T47D (cell line): ENCODE results near the gene PLEKHB2.
"Not testable (repeated sequence)": the region's sequence is repeated elsewhere in the genome, so short reads cannot be mapped to it uniquely, and the experiment has no call there.

Experiments
- DNase-seq, 2 experiments: peaks; one replicate each; pipeline versions ENCODE4 v3.0.0 to v3.0.0-alpha.2; 2011 to 2012; ENCODE audit warnings: low read depth in 1 of 2, low spot score in 1 of 2
- JUND ChIP-seq: IDR thresholded peaks from 2 replicates; pipeline ENCODE4 v1.6.1; 2012; ENCODE audit warnings: low read depth
- in situ Hi-C: cut with HindIII; loops from 2 replicates; pipeline ENCODE4 v1.10.0; 2016; ENCODE audit warnings: low sequenced_read_pairs, low pct_unique_long_range_greater_than_20kb

PLEKHB2 gene

DNA sequence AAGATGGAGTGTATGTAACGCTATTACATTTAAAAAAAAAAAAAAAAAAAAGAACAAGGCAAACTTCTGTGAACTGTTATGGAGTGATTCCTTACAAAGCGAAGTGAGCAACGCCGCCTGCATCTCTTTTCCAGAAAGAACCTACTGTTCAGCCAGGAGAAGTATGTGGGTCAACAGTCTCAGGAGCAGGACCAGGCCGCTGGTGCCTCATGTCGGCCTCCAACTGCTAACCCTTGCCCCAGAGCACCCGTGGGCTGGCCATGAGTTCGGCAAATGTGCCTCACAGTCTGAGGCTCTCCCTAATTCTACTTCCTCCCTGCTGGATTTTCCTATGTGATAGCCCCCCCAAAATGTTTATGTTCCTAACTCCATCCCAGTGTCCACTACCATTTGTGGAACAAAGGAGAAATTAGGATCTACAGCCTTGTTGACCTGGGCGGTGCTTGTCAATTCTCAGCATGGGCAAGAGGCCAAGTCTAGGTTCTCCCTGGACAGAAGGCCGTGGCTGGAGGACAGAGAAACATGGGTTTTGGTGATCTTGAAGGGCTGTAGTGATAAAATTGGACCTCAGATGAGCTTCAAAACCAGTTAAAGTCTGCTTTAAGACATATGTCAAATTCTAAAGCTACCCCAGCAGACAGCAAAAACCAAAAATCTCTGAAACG lies 27.8 kb upstream of the PLEKHB2 start:
- in situ Hi-C loops: no loop called here
- TF ChIP-seq JUND: no peak
- no peak for DNase-seq

DNA sequence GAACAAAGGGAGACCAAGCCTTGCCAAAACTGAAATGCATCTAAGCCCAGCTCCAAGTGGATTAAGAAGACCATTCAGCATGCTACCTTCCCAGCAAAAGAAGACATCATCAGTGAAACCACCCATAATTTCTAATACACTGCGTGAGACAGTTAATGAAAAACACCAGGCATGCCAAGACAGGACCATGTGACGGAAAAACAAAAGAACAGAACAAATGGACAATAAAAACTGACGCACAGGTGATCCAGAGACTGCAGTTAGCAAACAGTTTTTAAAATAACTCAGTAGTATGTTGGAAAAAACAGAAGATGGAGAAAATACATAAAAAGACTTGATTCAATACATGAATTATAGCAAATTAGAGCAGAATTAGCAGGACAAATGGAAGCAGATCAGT lies 27.2 kb upstream of the PLEKHB2 start:
- DNase-seq: no peak
- in situ Hi-C loops: no loop called here
- no peak for TF ChIP-seq JUND

DNA sequence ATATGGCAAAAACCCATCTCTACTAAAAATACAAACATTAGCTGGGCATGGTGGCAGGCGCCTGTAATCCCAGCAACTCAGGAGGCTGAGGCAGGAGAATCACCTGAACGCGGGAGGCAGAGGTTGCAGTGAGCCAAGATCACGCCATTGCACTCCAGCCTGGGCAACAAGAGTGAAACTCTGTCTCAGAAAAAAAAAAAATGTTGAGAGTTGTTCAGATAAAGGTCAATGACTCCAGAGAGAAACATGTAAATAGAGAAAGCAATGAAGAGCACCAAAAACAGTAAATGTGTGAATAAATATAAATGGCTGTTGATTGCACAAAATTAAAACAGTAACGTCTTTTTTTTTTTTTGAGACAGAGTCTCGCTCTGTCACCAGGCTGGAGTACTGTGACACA lies 25.2 kb upstream of the PLEKHB2 start:
- in situ Hi-C loops, DNase-seq: not testable (repeated sequence)

DNA sequence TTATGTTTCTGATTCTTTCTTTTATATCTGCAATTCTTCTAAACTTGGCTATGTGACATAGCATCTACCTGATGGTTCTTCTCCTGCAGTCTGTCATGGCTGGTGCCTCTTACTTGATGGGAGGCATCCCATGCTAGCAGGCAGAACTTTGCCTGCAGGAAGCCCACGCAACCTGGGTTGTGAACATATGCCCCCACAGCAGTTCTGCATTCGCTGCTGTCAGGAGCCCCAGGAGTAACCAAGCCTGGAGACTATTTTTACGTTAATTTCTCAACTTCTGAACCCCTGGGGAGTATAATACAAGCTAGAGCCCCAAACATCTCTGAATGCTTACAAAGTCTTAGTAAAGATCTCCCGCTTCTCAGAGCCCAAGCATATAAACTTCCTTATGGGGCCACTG lies 23.9 kb upstream of the PLEKHB2 start:
- in situ Hi-C loops: no loop called here
- TF ChIP-seq JUND: no peak
- DNase-seq: no peak

DNA sequence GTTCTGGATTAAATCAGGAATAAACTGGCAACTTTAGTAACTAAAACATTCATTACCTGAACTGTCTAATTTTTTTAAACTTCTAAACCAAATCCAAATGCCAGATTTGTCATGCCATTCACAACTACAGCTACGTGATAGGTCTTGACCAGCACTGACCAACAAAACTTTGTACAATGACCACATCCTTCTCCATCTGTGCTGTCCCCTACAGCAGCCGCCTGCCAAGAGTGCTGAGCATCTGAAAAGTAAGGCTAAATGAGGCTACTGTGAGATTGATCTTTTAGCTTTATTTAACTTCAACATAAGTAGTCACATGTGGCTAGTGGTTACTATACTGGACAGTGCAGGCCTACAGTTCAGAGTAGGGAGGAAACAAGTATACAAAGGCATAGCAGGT lies 19.5 kb upstream of the PLEKHB2 start:
- DNase-seq: no peak
- in situ Hi-C loops: no loop called here
- no peak for TF ChIP-seq JUND

DNA sequence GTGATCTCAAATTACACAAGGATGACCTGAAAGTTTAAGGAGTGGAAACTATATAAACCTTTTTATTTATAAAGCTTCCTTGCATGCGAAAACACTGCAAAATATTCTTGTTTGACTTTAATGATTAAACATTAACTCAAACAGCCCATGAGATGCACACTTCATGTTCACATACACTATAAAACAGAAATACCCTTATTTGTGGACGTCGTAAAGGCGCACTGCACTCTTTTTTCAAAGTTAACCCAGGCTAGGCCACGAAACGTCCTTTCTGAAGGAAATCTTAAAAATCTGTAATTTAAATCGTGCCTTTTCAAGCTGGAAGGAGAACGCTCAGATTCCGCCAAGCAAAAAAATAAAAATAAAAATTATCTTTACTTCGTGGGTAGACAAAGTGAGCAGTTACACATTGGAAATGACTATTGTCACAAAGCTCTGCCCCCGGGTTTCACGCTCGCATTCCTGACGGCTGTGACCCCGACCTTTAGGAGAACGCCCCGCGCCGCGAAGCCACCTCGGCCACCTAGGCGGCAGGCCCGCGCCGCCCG lies 12.6 kb upstream of the PLEKHB2 start:
- no peak for TF ChIP-seq JUND
- DNase-seq: no peak
- in situ Hi-C loops: no loop called here

DNA sequence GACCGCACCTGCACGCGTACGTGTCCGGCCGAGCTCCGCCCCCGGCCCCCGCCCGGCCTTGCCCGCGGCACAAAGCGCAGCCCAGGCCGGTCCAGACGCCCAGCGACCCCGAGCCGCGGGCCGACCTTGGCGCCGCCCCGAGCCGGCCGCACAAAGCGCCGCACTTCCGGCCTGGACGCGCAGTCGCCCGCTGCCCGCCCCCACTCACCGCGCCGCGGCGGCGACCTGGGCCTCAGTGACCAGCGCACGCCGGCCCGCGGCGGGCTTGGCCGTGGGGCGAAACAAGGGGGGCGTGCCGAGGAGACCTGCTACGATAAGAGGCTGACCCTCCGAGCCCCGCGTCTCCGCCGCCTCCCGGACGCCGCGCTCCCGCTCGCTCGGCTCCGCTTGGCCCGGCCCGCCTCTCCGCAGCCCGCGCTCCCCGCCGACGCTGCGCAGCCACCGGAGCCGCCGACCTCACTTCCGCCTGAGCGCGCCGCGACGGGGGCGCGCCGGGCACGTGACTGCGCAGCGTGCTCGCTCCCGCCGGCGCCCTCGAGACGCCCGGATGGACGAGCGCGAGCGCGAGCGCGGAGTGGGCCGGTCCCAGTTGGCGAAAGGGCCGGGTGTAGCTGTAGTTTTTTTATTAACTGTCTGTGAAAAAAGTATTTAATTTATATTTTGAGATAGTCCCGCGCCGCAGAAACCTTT lies 12.0 kb upstream of the PLEKHB2 start, which contains the start of gene FAM168B:
Gene FAM168B, minus strand, starts transcription at position 455 of the 690 bp plus-strand sequence. CDS start 10,814 bp downstream, outside the sequence.
- in situ Hi-C loops: no loop called here

DNA sequence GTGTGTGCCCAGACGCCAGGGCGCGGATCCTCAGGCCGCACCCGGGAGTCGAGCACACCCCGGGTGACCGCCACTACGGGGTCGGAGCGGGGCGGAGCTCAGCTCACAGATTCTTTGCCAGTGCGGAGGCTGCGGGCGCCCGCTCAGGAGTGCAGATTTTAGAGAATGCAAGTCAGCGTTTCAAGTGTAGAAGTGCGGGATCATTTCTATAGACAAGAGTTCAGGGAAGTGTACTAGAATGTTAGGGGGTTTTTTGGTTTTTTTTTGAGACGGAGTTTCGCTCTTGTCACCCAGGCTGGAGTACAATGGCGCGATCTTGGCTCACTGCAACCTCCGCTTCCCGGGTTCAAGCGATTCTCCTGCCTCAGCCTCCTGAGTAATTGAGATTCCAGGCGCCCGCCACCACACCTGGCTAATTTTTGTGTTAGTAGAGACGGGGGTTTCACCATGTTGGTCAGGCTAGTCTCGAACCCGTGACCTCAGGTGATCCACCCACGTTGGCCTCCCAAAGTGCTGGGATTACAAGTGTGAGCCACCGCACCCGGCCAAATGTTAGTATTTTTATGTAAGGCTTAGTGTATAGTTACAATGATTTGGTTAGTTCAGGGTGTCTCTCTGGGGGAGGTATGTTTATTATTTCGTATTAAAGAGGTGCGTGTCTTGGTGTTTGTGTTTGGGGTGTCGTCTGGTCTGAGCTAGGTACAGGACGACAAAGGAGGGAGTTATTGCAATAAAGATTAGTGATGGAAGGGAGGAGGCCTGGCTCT lies 11.3 kb upstream of the PLEKHB2 start:
- TF ChIP-seq JUND: no peak
- in situ Hi-C loops: no loop called here
- DNase-seq: peak in 1 of 2 experiments; percentile 15

More for the DNA sequence above, 12.0 kb upstream of the PLEKHB2 start, which contains the start of gene FAM168B:
- DNase-seq: peak; percentile 76 to 92
- TF ChIP-seq JUND: no peak

DNA sequence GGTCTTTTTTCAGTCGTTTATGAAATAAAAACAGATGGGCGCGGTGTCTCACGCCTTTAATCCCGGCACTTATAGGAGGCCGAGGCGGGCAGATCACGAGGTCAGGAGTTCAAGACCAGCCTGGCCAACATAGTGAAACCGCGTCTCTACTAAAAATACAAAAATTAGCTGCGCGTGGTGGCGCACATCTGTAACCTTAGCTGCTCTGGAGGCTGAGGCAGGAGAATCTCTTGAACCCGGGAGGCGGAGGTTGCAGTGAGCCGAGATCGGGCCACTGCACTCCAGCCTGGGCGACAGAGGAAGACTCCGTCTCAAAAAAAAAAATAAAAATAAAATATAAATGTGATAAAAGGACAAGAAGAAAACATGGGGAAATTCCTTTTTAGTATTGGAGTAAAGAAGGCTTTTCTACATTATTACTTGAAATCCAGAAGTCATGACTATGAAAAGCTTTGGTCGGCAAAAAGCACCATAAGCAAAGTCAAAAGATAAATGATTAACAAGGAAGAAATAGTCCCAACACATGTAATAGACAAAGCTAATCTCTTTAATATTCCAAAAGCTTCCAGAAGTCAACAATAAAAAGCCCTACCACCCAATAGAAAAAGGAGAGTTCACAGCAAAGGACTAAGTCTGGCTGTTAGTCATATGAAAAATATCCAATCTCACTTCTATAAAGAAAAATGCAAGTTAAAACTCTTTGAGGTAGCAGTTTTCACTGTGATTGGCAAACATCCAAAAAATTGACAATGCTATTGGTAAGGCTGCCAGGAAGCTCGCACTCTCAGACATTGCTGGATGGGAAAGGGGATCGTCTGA lies 10.5 kb upstream of the PLEKHB2 start:
- in situ Hi-C loops: no loop called here
- no peak for DNase-seq

DNA sequence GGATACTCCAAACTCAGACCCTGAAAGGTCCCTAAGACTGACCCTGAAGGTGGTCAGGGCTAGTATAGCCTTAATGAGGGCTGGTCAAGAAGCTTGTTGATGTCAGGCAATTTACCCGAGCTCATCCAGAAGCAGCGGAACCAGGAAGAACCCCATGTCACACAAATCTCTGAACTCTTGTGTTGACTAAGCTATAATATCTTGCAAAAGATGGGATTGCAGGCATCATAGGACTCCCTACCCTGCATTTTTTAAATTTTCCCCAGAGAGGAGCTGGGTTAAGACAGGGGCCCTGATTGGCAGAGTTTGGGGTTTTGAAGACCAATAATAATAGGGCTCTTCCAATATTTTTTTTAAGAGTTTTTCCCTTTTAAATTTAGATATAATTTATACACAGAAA lies 2.0 kb upstream of the PLEKHB2 start:
- no peak for TF ChIP-seq JUND
- in situ Hi-C loops: no loop called here
- DNase-seq: no peak

More for the DNA sequence above, 10.5 kb upstream of the PLEKHB2 start:
- TF ChIP-seq JUND: no peak

DNA sequence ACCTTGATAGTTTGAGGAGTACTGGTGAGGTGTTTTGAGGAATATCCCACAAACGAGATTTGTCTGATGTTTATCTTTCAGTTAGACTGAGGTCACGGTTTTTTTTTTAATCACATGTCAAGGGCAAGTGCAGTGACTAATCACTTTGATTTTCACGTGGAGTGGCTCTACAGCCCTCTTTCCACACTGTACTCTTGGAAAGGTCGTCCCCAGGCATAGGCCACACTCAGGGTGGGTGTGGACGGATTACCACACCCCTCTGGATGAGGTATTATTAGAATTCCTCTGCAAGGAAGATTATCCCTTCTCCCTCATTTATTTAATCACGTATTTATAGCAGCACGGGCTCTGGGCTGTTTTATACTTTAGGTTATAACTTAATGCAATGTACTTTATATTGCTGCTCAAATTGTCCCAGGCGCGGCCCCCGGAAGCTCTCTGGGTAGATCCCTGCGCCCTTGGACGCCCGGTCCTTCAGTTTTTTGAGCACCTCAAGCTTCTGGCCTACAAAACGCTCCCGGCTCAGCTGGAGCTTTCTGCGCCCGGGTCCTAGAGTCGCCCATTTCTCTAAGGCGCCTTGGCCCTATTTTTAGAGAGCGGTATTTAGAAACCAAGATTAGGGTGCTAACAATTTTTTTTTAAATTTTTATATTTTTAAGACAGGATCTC lies 515 bp upstream of the PLEKHB2 start:
- in situ Hi-C loops: no loop called here
- peak; percentile 33 to 85 for DNase-seq
- TF ChIP-seq JUND: no peak
